Prostate gland (tissue), 2 donors: Measurements from ENCODE around the gene SPATA4. TPM values are rescaled to one million over a fixed set of nuclear protein-coding genes. Genes with fewer than 3 reads are reported as not detected.

Experiments used
- DNase-seq: peaks from one replicate; pipeline ENCODE4 v3.0.0-alpha.2; 2019; ENCODE audit warnings: low spot score
- H3K27ac ChIP-seq, 2 donors: fragments of 200-600 bp; sonication (generic); 2 replicates each; pipeline ENCODE4 v1.5.1; 2017 to 2019
- H3K27me3 ChIP-seq: fragments of 200-600 bp; sonication (generic); replicated peaks from 2 replicates; pipeline ENCODE4 v1.5.1; 2019; ENCODE audit not compliant: insufficient read depth
- H3K36me3 ChIP-seq, 2 donors: fragments of 200-600 bp; sonication (generic); 1 replicate in 1 of 2; 2 replicates in 1 of 2; pipeline versions ENCODE4 v1.5.1 to v1.8.1; 2017 to 2019
- H3K4me1 ChIP-seq: fragments of 200-600 bp; sonication (generic); replicated peaks from 2 replicates; pipeline ENCODE4 v1.5.1; 2019
- H3K4me3 ChIP-seq, 2 donors: fragments of 200-600 bp; sonication (generic); 2 replicates each; pipeline ENCODE4 v1.5.1; 2017 to 2019
- H3K9me3 ChIP-seq: fragments of 200-600 bp; sonication (generic); 2 replicates; pipeline ENCODE4 v1.5.1; 2017
- CTCF ChIP-seq, 4 experiments: fragments of 200-600 bp in 2 of 4; fragments of 450-650 bp in 2 of 4; sonication (generic) in 2 of 4; IDR thresholded peaks; 1 replicate in 3 of 4; 2 replicates in 1 of 4; pipeline ENCODE4 v1.5.1; 2016 to 2019; ENCODE audit warnings: antibody characterized with exemption in 4 of 4, mild to moderate bottlenecking in 2 of 4, moderate library complexity in 2 of 4
- POLR2A ChIP-seq: fragments of 450-650 bp; IDR thresholded peaks from one replicate; pipeline ENCODE4 v1.6.1; 2016; ENCODE audit warnings: antibody characterized with exemption, mild to moderate bottlenecking
- POLR2AphosphoS5 ChIP-seq: sonication (generic); formaldehyde crosslinking; IDR thresholded peaks from one replicate; pipeline ENCODE4 v1.6.1; 2017; ENCODE audit warnings: antibody characterized with exemption
- WGBS: methylation state at CpG from one replicate; pipeline ENCODE4 v1.1.5; 2018; 5-methylcytosine and 5-hydroxymethylcytosine counted together
- intact Hi-C: fragments of 100-400 bp; cut with DNase I; formaldehyde crosslinking; loops from one replicate; pipeline ENCODE4 v1.14.2; 2022
- total RNA-seq, 2 donors: library from RNA; depleted of rRNA; stranded (reverse); fragments of >200 nt; gene quantifications; one replicate each; pipeline ENCODE4 v1.1.0, GENCODE V29; 2016

Gene SPATA4
- total RNA-seq, 2 donors from 2014 or later, result 0.68 to 10.2 TPM

GRCh38 chr4:176210101-176210500 is 14.7 kb upstream of the SPATA4 start:
- H3K9me3 ChIP-seq, result no peaks in the 10 kb centered on the region
- TF ChIP-seq POLR2A (no peak), POLR2AphosphoS5 (no peak), CTCF (IDR thresholded peaks at IDR 0.05) (no peak)
- H3K36me3 ChIP-seq, result no peaks in the 10 kb centered on the region
- intact Hi-C loops, result no loop called here
- no peaks in the 10 kb centered on the region for H3K27me3 ChIP-seq
- no peak overlapping the region for H3K27ac ChIP-seq
- no peaks in the 10 kb centered on the region for H3K4me1 ChIP-seq
- DNase-seq, result no peak
- H3K4me3 ChIP-seq, result no peak overlapping the region
- WGBS, result 88% methylated on average over 3 of the region's 3 CpGs

- TF ChIP-seq POLR2A, result no peak
- no peak for TF ChIP-seq POLR2AphosphoS5
- no peak for TF ChIP-seq CTCF (IDR thresholded peaks at IDR 0.05)
- H3K27me3 ChIP-seq, result no peaks in the 10 kb centered on the region
- no peaks in the 10 kb centered on the region for H3K4me1 ChIP-seq
- H3K36me3 ChIP-seq, result no peaks in the 10 kb centered on the region
- no peak overlapping the region for H3K4me3 ChIP-seq
- H3K27ac ChIP-seq, result no peak overlapping the region
- no peaks in the 10 kb centered on the region for H3K9me3 ChIP-seq
- 82% methylated on average over 4 of the region's 4 CpGs for WGBS
- no peak for DNase-seq
- intact Hi-C loops, result no loop called here
Measured at GRCh38 chr4:176209535-176209934, 14.2 kb upstream of the SPATA4 start.

- Histone ChIP-seq H3K36me3 (no peaks in the 10 kb centered on the region), H3K27ac (no peak overlapping the region), H3K4me1 (no peaks in the 10 kb centered on the region), H3K4me3 (no peak overlapping the region), H3K9me3 (no peaks in the 10 kb centered on the region), H3K27me3 (no peaks in the 10 kb centered on the region)
- no peak for DNase-seq
- TF ChIP-seq POLR2A (no peak), POLR2AphosphoS5 (no peak), CTCF (IDR thresholded peaks at IDR 0.05) (no peak)
- WGBS, result 50% methylated on average over 5 of the region's 5 CpGs
- intact Hi-C loops, result no loop called here
Measured at GRCh38 chr4:176207839-176208238, 12.5 kb upstream of the SPATA4 start.

- H3K27ac ChIP-seq, result no peak overlapping the region
- H3K27me3 ChIP-seq, result no peaks in the 10 kb centered on the region
- 63% methylated on average over 4 of the region's 4 CpGs for WGBS
- no peaks in the 10 kb centered on the region for H3K4me1 ChIP-seq
- H3K36me3 ChIP-seq, result no peaks in the 10 kb centered on the region
- intact Hi-C loops, result no loop called here
- H3K9me3 ChIP-seq, result no peaks in the 10 kb centered on the region
- no peak overlapping the region for H3K4me3 ChIP-seq
- TF ChIP-seq CTCF (IDR thresholded peaks at IDR 0.05), result no peak
- no peak for TF ChIP-seq POLR2A
- no peak for TF ChIP-seq POLR2AphosphoS5
- DNase-seq, result no peak
Measured at GRCh38 chr4:176205299-176205698, 9.9 kb upstream of the SPATA4 start.

GRCh38 chr4:176198316-176198903 is 3.0 kb upstream of the SPATA4 start:
- DNase-seq, result no peak
- Histone ChIP-seq H3K4me1 (no peaks in the 10 kb centered on the region), H3K9me3 (no peaks in the 10 kb centered on the region), H3K27ac (no peak overlapping the region), H3K4me3 (no peak overlapping the region), H3K27me3 (no peaks in the 10 kb centered on the region), H3K36me3 (no peaks in the 10 kb centered on the region)
- WGBS, result 57% methylated on average over 8 of the region's 8 CpGs
- intact Hi-C loops, result loop anchor here (10.0 kb wide), 1 partner anchor 76 kb away; no protein-coding TSS in a partner anchor
- no peak for TF ChIP-seq POLR2A
- TF ChIP-seq POLR2AphosphoS5, result no peak
